GM10266 (cell line): ENCODE data around the gene PCNX1.
"Not testable (repeated sequence)": the region's sequence is repeated elsewhere in the genome, so short reads cannot be mapped to it uniquely, and the experiment has no call there.

ENCODE experiments used
- DNase-seq: peaks from one replicate; pipeline ENCODE4 v3.0.0; 2012; ENCODE audit errors: extremely low spot score
- TF ChIP-seq, protein P1 (sequence below): IDR thresholded peaks from 2 replicates; pipeline ENCODE4 v1.5.1; 2012; ENCODE audit warnings: mild to moderate bottlenecking, low read depth; ENCODE audit not compliant: control insufficient read depth, insufficient read depth; ENCODE audit errors: missing control alignments

Gene PCNX1

DNA sequence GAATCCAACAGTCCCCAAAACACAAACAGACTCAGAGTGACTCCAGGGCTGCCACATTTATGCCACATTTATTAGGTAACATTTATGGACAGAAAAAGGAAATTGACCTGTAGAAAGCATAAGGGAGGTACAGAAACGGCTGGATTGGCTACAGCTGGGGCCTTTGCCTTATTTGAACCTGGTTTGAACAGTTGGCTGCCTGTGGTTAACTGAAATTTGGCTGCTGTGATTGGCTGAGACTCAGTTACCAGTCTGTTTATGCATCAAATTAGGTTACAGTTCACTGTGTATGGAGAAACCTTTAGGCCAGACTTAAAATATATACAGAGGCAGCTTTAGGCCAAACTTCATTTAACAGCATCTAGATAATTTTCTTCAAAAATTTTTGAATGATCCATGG is 27.8 kb upstream of the PCNX1 start:
- TF ChIP-seq, protein P1, sequence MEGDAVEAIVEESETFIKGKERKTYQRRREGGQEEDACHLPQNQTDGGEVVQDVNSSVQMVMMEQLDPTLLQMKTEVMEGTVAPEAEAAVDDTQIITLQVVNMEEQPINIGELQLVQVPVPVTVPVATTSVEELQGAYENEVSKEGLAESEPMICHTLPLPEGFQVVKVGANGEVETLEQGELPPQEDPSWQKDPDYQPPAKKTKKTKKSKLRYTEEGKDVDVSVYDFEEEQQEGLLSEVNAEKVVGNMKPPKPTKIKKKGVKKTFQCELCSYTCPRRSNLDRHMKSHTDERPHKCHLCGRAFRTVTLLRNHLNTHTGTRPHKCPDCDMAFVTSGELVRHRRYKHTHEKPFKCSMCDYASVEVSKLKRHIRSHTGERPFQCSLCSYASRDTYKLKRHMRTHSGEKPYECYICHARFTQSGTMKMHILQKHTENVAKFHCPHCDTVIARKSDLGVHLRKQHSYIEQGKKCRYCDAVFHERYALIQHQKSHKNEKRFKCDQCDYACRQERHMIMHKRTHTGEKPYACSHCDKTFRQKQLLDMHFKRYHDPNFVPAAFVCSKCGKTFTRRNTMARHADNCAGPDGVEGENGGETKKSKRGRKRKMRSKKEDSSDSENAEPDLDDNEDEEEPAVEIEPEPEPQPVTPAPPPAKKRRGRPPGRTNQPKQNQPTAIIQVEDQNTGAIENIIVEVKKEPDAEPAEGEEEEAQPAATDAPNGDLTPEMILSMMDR: no peak
- DNase-seq: no peak

DNA sequence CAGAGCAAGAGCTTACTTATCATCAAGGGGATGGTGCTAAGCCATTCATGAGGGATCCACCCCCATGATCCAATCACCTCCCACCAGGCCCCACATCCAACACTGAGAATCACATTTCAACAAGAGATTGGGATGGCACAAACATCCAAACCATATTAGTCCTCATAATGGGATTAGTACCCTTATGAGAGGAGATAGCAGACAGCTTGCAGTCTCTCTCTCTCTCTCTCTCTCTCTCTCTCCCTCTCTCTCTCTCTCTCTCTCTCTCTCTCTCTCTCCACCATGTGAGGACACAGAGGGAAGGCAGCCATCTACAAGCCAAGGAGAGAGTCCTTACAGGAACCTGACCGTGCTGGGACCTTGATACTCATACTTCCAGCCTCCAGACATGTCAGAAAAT is 26.4 kb upstream of the PCNX1 start:
- DNase-seq: not testable (repeated sequence)

DNA sequence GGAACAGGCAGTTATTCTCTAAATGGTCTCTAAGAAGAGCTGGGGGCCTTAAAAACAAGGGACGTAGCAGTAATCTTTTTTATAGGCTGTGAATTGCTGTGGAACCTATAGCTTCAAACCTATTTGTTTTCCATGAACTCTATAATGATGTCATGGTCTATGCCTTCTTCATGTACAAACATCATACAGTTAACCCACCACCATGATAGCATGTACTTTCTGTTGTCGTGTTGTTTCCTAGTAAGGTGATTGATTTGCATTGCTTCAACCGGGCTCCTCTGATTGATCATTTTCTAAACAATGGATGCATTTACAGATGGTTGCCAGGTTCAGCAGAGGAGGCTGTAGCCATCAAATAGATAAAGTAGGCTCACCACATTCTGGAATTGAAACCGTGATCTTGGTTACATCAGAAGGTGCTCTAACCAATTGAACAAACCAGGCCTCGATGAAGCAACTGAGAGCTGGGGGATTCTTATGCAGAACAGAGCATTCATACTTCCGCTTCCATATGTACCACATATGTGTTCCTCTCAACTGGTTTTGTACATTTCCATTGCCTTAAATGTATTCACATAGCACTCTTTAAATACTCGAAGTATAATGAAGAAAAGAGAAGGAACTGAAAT is 25.6 kb upstream of the PCNX1 start:
- no peak for DNase-seq
- TF ChIP-seq, protein P1: no peak

DNA sequence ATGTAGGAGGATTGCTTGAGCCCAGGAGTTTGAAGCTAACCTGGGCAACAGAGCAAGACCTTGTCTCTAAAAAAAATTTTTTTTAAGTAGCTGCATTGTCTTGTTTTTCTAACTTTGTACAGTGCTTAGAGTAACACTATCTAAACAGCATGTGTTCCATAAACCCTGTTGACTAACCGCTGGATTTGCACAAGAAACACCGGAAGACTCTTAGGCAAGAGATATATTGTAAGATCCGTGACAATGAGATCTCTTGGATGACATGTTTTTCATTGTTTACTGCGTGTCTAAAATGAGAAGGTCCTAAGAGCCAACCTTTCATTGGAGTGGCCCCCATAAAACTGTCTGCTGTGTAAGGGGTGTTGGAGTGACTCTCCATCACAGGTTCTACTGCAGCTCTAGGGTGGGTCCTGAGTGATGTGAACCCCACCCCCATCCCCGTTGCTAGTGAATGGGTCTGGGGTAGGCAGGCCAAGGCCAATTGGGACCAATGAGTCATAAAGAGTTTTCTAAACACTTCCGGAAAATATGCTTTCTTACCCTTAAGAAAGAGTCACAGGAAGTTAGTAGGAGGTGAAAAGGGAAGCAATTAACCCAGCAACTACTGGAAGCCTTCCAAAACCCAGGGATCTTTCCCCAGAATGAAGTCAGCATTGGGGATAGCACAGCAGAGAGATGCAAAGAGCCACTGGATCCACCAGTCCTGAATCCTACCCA is 24.3 kb upstream of the PCNX1 start:
- no peak for DNase-seq
- TF ChIP-seq, protein P1: no peak

DNA sequence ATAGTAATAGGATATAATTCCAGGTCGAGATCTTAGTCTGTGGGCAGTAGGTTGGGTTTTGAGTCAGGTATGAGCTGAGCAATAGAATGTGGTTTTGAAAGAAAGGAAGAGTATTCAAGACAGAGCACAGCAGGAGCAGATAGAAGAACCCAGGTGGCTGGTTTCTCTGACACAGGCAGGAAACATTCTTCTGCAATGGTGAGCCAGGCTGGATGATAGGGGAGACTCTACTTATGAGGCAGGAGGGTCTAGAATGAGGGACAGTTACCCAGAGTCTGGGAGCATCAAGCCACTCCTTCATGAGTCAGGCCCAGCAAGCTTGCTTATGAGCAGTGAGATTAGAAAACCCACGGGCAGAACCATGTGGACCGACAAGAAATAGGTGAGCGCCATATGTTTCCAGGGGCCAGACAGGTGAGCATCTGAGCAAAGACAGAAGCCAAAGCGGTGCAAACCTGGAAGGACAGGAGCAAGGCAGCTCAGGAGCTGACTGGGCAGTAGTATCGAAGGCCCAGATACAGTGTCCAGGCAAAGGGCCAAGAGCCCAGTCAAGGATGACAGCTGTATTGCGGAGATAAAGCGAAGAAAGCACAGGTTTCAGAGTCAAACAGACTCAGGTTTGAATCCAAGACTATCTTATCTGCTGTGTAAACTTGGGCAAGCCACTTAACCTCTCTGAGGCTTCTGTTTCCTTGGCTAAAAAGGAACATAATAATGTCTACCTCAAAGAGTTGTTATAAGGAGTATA is 22.5 kb upstream of the PCNX1 start:
- no peak for DNase-seq
- TF ChIP-seq, protein P1: no peak

DNA sequence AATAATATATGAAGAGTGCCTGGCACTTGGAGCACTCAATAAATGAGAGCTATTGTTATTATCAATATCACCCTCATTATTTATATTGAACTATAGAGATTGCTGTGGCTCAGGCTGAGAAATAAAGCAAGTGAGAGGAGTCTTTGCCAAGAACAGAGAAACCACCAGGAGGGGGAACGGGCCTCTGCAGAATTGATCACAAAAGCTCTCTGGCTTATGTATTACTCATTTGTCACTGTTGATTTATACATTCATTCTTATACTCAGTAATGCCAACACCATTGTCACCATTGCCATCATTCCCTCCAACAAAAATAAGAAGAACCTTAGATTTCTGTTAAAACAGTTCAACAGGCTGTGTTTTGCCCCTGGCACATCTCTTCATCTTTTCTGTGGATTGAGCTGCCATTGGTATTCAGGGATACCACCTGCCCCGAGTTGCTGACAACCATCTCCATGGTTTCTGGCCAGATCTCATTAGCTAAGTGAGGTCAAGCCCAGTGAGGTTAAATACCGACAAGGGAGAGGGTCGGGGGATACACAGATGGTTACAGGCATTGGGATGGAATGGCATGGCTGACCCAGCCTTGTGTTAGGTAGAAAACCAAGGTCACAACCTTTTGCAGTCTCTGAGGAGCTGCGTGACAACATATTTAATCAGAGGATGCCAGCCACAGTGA is 21.8 kb upstream of the PCNX1 start:
- DNase-seq: no peak
- TF ChIP-seq, protein P1: no peak

DNA sequence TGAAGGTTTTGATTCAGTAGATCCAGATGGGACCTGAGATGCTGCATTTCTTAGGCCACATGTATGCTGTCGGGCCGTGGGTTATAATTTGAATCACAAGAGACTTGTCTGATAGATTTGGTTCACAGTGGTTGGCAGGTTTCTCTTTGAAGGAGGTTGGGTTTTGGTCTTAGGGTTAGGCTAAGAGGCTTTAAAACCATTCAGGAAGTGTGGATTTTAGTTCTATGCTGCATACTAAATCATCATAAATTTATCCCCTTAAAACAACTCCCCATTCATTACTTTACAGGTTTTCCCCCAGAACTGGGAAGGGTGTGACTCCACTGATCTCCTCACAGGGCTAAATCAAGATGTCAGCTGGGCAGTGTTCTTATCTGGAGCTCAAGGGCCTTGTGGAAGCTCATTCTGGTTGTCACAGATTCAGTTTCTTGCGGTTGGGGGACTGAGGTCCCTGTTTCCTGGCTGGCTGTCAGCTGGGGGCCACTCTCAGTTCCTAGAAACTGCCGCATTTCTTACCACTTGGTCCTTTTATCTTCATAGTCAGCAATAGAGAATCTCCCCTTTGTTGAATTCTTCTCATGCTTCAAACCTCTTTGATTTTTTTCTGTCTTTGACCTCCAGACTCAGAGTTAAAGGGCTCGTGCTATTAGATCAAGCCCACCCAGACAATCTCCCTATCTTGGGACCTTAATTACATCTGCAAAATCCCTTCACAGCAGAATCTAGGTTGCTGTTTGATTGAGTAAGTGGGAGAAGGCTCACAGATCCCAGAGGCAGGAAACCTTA is 20.6 kb upstream of the PCNX1 start:
- TF ChIP-seq, protein P1: no peak
- no peak for DNase-seq
